Tibial nerve (tissue), 4 donors: ENCODE results near the gene VPS4A. TPM values are rescaled to one million over a fixed set of nuclear protein-coding genes. Genes with fewer than 3 reads are reported as not detected.

Experiments
- DNase-seq, 2 donors: peaks; one replicate each; pipeline ENCODE4 v3.0.0-alpha.2; 2019; ENCODE audit warnings: low spot score in 2 of 2
- H3K27ac ChIP-seq, 4 donors: fragments of 200-600 bp; sonication (generic) in 3 of 4; one replicate each; pipeline ENCODE4 v1.5.1; 2017 to 2019; ENCODE audit warnings: mild to moderate bottlenecking in 1 of 4
- H3K27me3 ChIP-seq, 2 donors: fragments of 200-600 bp; sonication (generic) in 1 of 2; one replicate each; pipeline versions ENCODE4 v1.5.1 to v1.6.0; 2017 to 2019
- H3K36me3 ChIP-seq, 3 donors: fragments of 200-600 bp; sonication (generic); one replicate each; pipeline ENCODE4 v1.5.1; 2018 to 2019
- H3K4me1 ChIP-seq, 4 donors: fragments of 200-600 bp; sonication (generic) in 3 of 4; one replicate each; pipeline ENCODE4 v1.5.1; 2017 to 2019
- H3K4me3 ChIP-seq, 4 donors: fragments of 200-600 bp; sonication (generic) in 3 of 4; one replicate each; pipeline ENCODE4 v1.5.1; 2017 to 2019; ENCODE audit warnings: mild to moderate bottlenecking in 1 of 4, moderate library complexity in 1 of 4
- H3K9me3 ChIP-seq, 4 donors: fragments of 200-600 bp; sonication (generic) in 3 of 4; one replicate each; pipeline ENCODE4 v1.5.1; 2017 to 2019
- EP300 ChIP-seq, 2 donors: sonication (generic); formaldehyde crosslinking; IDR thresholded peaks; one replicate each; pipeline ENCODE4 v1.6.1; 2017; ENCODE audit warnings: antibody characterized with exemption in 2 of 2, mild to moderate bottlenecking in 1 of 2
- POLR2A ChIP-seq, 2 donors: fragments of 450-650 bp; IDR thresholded peaks; one replicate each; pipeline ENCODE4 v1.6.1; 2017; ENCODE audit warnings: antibody characterized with exemption in 2 of 2, mild to moderate bottlenecking in 2 of 2, moderate library complexity in 2 of 2
- WGBS, 2 donors: methylation state at CpG; one replicate each; pipeline ENCODE4 v1.1.5; 2018; 5-methylcytosine and 5-hydroxymethylcytosine counted together
- total RNA-seq, 4 donors: library from RNA; depleted of rRNA; stranded (reverse); fragments of >200 nt; gene quantifications; one replicate each; pipeline ENCODE4 v1.1.0, GENCODE V29; 2016
- TF ChIP-seq, protein P1 (sequence below), 5 experiments: fragments of 200-600 bp in 3 of 5; fragments of 450-650 bp in 2 of 5; sonication (generic) in 3 of 5; IDR thresholded peaks; one replicate each; pipeline ENCODE4 v1.5.1; 2016 to 2019; ENCODE audit warnings: antibody characterized with exemption in 5 of 5, mild to moderate bottlenecking in 3 of 5, moderate library complexity in 2 of 5

Gene VPS4A
- total RNA-seq, 4 donors from 2014 or later, result 35.4 to 47.2 (median 43.5) TPM

- DNase-seq, result no peak
- 87 to 90% methylated on average over 5 of the region's 5 CpGs for WGBS, 2 donors
- H3K4me1 ChIP-seq, result peaks cover 0 to 24% (median 10%) of the 10 kb centered on the region in 4 donors
- H3K36me3 ChIP-seq, result peaks cover 0 to 36% (median 0%) of the 10 kb centered on the region in 3 donors
- no peak for TF ChIP-seq EP300 (IDR thresholded peaks at IDR 0.05)
- TF ChIP-seq POLR2A (IDR thresholded peaks at IDR 0.05), result no peak
- TF ChIP-seq, protein P1, sequence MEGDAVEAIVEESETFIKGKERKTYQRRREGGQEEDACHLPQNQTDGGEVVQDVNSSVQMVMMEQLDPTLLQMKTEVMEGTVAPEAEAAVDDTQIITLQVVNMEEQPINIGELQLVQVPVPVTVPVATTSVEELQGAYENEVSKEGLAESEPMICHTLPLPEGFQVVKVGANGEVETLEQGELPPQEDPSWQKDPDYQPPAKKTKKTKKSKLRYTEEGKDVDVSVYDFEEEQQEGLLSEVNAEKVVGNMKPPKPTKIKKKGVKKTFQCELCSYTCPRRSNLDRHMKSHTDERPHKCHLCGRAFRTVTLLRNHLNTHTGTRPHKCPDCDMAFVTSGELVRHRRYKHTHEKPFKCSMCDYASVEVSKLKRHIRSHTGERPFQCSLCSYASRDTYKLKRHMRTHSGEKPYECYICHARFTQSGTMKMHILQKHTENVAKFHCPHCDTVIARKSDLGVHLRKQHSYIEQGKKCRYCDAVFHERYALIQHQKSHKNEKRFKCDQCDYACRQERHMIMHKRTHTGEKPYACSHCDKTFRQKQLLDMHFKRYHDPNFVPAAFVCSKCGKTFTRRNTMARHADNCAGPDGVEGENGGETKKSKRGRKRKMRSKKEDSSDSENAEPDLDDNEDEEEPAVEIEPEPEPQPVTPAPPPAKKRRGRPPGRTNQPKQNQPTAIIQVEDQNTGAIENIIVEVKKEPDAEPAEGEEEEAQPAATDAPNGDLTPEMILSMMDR (IDR thresholded peaks at IDR 0.05), result no peak
- H3K27me3 ChIP-seq, result no peaks in the 10 kb centered on the region
- H3K9me3 ChIP-seq, result no peaks in the 10 kb centered on the region
- no peak overlapping the region for H3K27ac ChIP-seq
- no peak overlapping the region for H3K4me3 ChIP-seq
These were observed 33.0 kb downstream of the VPS4A start for GRCh38 chr16:69344171-69344570.

GRCh38 chr16:69345923-69346322, 34.8 kb downstream of the VPS4A start:
- WGBS, 2 donors, result 61 to 72% methylated on average over 4 of the region's 4 CpGs
- Histone ChIP-seq H3K9me3 (no peaks in the 10 kb centered on the region), H3K36me3 (peaks cover 0 to 50% (median 0%) of the 10 kb centered on the region in 3 donors), H3K4me1 (peaks cover 0 to 13% (median under 1%) of the 10 kb centered on the region in 4 donors), H3K27ac (no peak overlapping the region), H3K4me3 (no peak overlapping the region), H3K27me3 (no peaks in the 10 kb centered on the region)
- TF ChIP-seq POLR2A (IDR thresholded peaks at IDR 0.05) (no peak), EP300 (IDR thresholded peaks at IDR 0.05) (no peak)
- TF ChIP-seq, protein P1 (IDR thresholded peaks at IDR 0.05), result no peak
- no peak for DNase-seq

- 87 to 89% methylated on average over 6 of the region's 6 CpGs for WGBS, 2 donors
- H3K27me3 ChIP-seq, result no peaks in the 10 kb centered on the region
- H3K9me3 ChIP-seq, result no peaks in the 10 kb centered on the region
- peaks cover 0 to 49% (median 0%) of the 10 kb centered on the region in 3 donors for H3K36me3 ChIP-seq
- DNase-seq, result no peak
- TF ChIP-seq EP300 (IDR thresholded peaks at IDR 0.05), result no peak
- no peak overlapping the region for H3K4me3 ChIP-seq
- H3K4me1 ChIP-seq, result peaks cover 0 to 5% (median 0%) of the 10 kb centered on the region in 4 donors
- H3K27ac ChIP-seq, result no peak overlapping the region
These were observed 35.5 kb downstream of the VPS4A start for GRCh38 chr16:69346683-69347082.

DNA sequence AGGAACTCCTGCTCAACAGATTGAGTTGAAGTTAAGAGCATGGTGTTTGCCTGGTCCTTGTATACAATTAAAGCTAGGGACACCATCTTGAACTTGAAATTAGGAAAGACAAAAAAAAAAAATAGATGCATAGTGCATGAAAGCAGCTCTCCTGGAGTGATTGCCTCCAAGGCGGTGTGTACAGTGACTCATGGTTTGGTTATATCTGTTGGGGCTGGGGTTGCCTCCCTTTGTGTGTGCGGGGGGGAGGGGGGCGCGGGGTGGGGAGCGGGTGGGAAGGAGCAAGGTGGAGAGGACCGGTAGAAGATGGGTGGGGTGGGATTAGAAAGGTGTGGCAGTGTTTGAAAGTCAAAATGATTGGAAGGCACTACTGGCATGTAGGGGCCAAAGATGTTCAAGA, 37.1 kb downstream of the VPS4A start:
- 92 to 94% methylated on average over 6 of the region's 6 CpGs for WGBS, 2 donors
- H3K27me3 ChIP-seq, result no peaks in the 10 kb centered on the region
- peaks cover 0 to 52% (median 0%) of the 10 kb centered on the region in 3 donors for H3K36me3 ChIP-seq
- H3K4me3 ChIP-seq, result no peak overlapping the region
- no peaks in the 10 kb centered on the region for H3K9me3 ChIP-seq
- no peaks in the 10 kb centered on the region for H3K4me1 ChIP-seq
- TF ChIP-seq, protein P1 (IDR thresholded peaks at IDR 0.05), result no peak
- TF ChIP-seq EP300 (IDR thresholded peaks at IDR 0.05) (no peak), POLR2A (IDR thresholded peaks at IDR 0.05) (no peak)
- no peak for DNase-seq
- H3K27ac ChIP-seq, result no peak overlapping the region

DNA sequence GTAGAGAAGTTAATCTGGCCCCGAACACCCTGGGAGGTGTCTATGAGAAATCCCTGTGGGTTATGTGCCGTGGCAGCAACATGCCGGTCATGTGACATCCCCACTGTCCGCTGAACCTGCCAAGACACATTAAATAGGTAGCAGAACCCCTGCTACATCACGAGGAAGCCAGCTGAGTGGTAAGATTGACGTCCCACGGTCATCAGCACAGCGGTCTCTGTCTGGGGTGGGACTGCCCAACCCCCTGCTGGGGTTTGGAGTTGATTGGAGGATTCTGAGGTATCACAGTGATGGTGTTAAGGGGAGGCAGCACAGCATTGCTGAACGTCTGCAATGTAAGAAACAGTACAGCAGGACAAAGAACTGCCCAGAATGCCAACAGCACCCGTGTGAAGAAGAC, 38.4 kb downstream of the VPS4A start:
- 78 to 94% methylated on average over 10 of the region's 10 CpGs for WGBS, 2 donors
- TF ChIP-seq POLR2A (IDR thresholded peaks at IDR 0.05), result no peak
- TF ChIP-seq EP300 (IDR thresholded peaks at IDR 0.05), result no peak
- TF ChIP-seq, protein P1 (IDR thresholded peaks at IDR 0.05), result no peak
- no peak for DNase-seq

More for the DNA sequence above, 38.4 kb downstream of the VPS4A start:
- H3K27ac ChIP-seq, result no peak overlapping the region
- no peaks in the 10 kb centered on the region for H3K27me3 ChIP-seq
- H3K4me3 ChIP-seq, result no peak overlapping the region
- no peaks in the 10 kb centered on the region for H3K4me1 ChIP-seq
- H3K36me3 ChIP-seq, result peaks cover 0 to 54% (median 0%) of the 10 kb centered on the region in 3 donors
- no peaks in the 10 kb centered on the region for H3K9me3 ChIP-seq
